Measurements from ENCODE around the gene SNPH. TPM values are rescaled to one million over a fixed set of nuclear protein-coding genes. Genes with fewer than 3 reads are reported as not detected.

SNPH gene
- total RNA-seq, 4 donors from 2014 or later = 9.3 to 16.2 (median 13.6) TPM

GRCh38 chr20:1335961-1336698, 70.0 kb downstream of the SNPH start:
- H3K27ac ChIP-seq = peak overlapping the region; percentile 61 to 86 (median 65)

GRCh38 chr20:1336699-1337367, 70.7 kb downstream of the SNPH start:
- H3K4me1 ChIP-seq = peaks cover 15 to 38% of the 10 kb centered on the region in 2 donors
- WGBS, 2 donors = 19 to 20% methylated on average over 14 of the region's 14 CpGs
- DNase-seq = peak; percentile 94 to 96

More at GRCh38 chr20:1335961-1336698, 70.0 kb downstream of the SNPH start:
- peaks cover 15 to 41% of the 10 kb centered on the region in 2 donors for H3K4me1 ChIP-seq
- TF ChIP-seq CTCF (IDR thresholded peaks at IDR 0.05) = no peak
- TF ChIP-seq POLR2A (IDR thresholded peaks at IDR 0.05) = no peak
- no peaks in the 10 kb centered on the region for H3K27me3 ChIP-seq
- intact Hi-C loops (cut with DNase I) = no loop called here
- no peaks in the 10 kb centered on the region for H3K36me3 ChIP-seq
- DNase-seq = peak; percentile 79 to 81
- no peak overlapping the region for H3K4me3 ChIP-seq (replicated peaks in 1 of 3)
- H3K9me3 ChIP-seq = no peaks in the 10 kb centered on the region
- WGBS, 2 donors = 38 to 56% methylated on average over 6 of the region's 6 CpGs

GRCh38 chr20:1337441-1337840, 71.3 kb downstream of the SNPH start:
- Histone ChIP-seq H3K9me3 (no peaks in the 10 kb centered on the region), H3K27ac (peak overlapping the region; percentile 17 to 86 (median 61)), H3K36me3 (no peaks in the 10 kb centered on the region), H3K4me1 (peaks cover 15 to 38% of the 10 kb centered on the region in 2 donors), H3K4me3 (replicated peaks in 1 of 3) (no peak overlapping the region), H3K27me3 (no peaks in the 10 kb centered on the region)
- no peak for DNase-seq
- intact Hi-C loops (cut with DNase I) = no loop called here
- WGBS, 2 donors = 70 to 71% methylated on average over 5 of the region's 5 CpGs
- no peak for TF ChIP-seq CTCF (IDR thresholded peaks at IDR 0.05)
- TF ChIP-seq POLR2A (IDR thresholded peaks at IDR 0.05) = no peak

More at GRCh38 chr20:1336699-1337367, 70.7 kb downstream of the SNPH start:
- intact Hi-C loops (cut with DNase I) = no loop called here
- no peak overlapping the region for H3K4me3 ChIP-seq (replicated peaks in 1 of 3)
- no peaks in the 10 kb centered on the region for H3K36me3 ChIP-seq
- H3K9me3 ChIP-seq = no peaks in the 10 kb centered on the region
- no peak for TF ChIP-seq CTCF (IDR thresholded peaks at IDR 0.05)
- TF ChIP-seq POLR2A (IDR thresholded peaks at IDR 0.05) = peak in 1 of 2 donors; percentile 13
- H3K27me3 ChIP-seq = no peaks in the 10 kb centered on the region
- H3K27ac ChIP-seq = peak overlapping the region; percentile 61 to 86 (median 65)

- DNase-seq = no peak
- H3K4me1 ChIP-seq = peaks cover 15 to 38% of the 10 kb centered on the region in 2 donors
- H3K27ac ChIP-seq = peak overlapping the region in 2 of 3 donors; percentile 17 to 86
- no peaks in the 10 kb centered on the region for H3K9me3 ChIP-seq
- no peak overlapping the region for H3K4me3 ChIP-seq (replicated peaks in 1 of 3)
- intact Hi-C loops (cut with DNase I) = no loop called here
- TF ChIP-seq POLR2A (IDR thresholded peaks at IDR 0.05) (no peak), CTCF (IDR thresholded peaks at IDR 0.05) (no peak)
- WGBS, 2 donors = 98 to 100% methylated on average over 3 to 5 of the region's 5 CpGs
- H3K27me3 ChIP-seq = no peaks in the 10 kb centered on the region
- no peaks in the 10 kb centered on the region for H3K36me3 ChIP-seq
Observed at GRCh38 chr20:1338096-1338495, 72.0 kb downstream of the SNPH start.

GRCh38 chr20:1338801-1339200, 72.7 kb downstream of the SNPH start:
- 85 to 91% methylated on average over 4 of the region's 4 CpGs for WGBS, 2 donors
- intact Hi-C loops (cut with DNase I) = no loop called here
- no peaks in the 10 kb centered on the region for H3K27me3 ChIP-seq
- no peak overlapping the region for H3K4me3 ChIP-seq (replicated peaks in 1 of 3)
- DNase-seq = no peak
- peak overlapping the region in 2 of 3 donors; percentile 3 to 17 for H3K27ac ChIP-seq
- H3K9me3 ChIP-seq = no peaks in the 10 kb centered on the region
- TF ChIP-seq POLR2A (IDR thresholded peaks at IDR 0.05) (no peak), CTCF (IDR thresholded peaks at IDR 0.05) (no peak)
- H3K4me1 ChIP-seq = peaks cover 15 to 38% of the 10 kb centered on the region in 2 donors
- H3K36me3 ChIP-seq = no peaks in the 10 kb centered on the region
